Transverse colon (tissue), 4 donors: Measurements from ENCODE around the gene PALLD.

Experiments used
- POLR2AphosphoS5 ChIP-seq, 3 donors: sonication (generic); formaldehyde crosslinking; IDR thresholded peaks; one replicate each; pipeline ENCODE4 v1.6.1; 2016; ENCODE audit warnings: antibody characterized with exemption in 3 of 3
- TF ChIP-seq, protein P1 (sequence below), 5 experiments: fragments of 200-600 bp in 3 of 5; fragments of 450-650 bp in 2 of 5; sonication (generic) in 3 of 5; IDR thresholded peaks; 1 replicate in 2 of 5; 2 replicates in 3 of 5; pipeline ENCODE4 v1.5.1; 2016 to 2017; ENCODE audit warnings: antibody characterized with exemption in 5 of 5, inconsistent platforms in 3 of 5, mild to moderate bottlenecking in 2 of 5, moderate library complexity in 1 of 5

DNA sequence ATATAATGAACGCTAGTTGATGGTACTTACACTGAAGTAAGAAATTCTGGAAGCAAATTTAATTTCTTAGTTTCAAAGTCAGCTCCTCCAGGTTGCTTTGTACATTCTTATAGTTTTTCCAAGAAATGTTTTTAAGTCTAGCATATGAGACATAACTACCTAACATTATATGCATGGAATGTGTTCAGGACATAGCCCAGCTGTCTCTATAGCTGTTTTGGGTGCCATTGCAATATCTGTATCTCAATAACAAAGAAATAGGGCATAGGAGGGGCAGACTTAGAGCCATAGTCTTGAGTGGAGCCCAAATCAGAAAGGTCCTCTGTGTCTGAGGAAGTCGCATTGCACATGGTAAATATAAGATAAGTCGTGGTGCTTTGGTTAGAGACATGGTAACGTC lies 369.8 kb downstream of the PALLD start:
- TF ChIP-seq, protein P1, sequence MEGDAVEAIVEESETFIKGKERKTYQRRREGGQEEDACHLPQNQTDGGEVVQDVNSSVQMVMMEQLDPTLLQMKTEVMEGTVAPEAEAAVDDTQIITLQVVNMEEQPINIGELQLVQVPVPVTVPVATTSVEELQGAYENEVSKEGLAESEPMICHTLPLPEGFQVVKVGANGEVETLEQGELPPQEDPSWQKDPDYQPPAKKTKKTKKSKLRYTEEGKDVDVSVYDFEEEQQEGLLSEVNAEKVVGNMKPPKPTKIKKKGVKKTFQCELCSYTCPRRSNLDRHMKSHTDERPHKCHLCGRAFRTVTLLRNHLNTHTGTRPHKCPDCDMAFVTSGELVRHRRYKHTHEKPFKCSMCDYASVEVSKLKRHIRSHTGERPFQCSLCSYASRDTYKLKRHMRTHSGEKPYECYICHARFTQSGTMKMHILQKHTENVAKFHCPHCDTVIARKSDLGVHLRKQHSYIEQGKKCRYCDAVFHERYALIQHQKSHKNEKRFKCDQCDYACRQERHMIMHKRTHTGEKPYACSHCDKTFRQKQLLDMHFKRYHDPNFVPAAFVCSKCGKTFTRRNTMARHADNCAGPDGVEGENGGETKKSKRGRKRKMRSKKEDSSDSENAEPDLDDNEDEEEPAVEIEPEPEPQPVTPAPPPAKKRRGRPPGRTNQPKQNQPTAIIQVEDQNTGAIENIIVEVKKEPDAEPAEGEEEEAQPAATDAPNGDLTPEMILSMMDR (IDR thresholded peaks at IDR 0.05): no peak
- no peak for TF ChIP-seq POLR2AphosphoS5 (IDR thresholded peaks at IDR 0.05)
